NCI-H82 (cell line): ENCODE results near the gene SPTLC2.

Experiments used
- DNase-seq: peaks from one replicate; lab custom pipeline; 2025; lab: John Stamatoyannopoulos, UW

SPTLC2 gene

GRCh38 chr14:77622366-77622961 lies 6.0 kb upstream of the SPTLC2 start:
- no peak for DNase-seq

- no peak for DNase-seq
Observed at GRCh38 chr14:77620222-77620870, 3.9 kb upstream of the SPTLC2 start.

GRCh38 chr14:77618381-77618970 lies 2.0 kb upstream of the SPTLC2 start:
- DNase-seq = no peak

- DNase-seq = no peak
Observed at GRCh38 chr14:77616133-77616453, 344 bp downstream of the SPTLC2 start.

- peak; percentile 26 for DNase-seq
Observed at GRCh38 chr14:77615361-77616132, 890 bp downstream of the SPTLC2 start.

- DNase-seq = no peak
Observed at GRCh38 chr14:77613201-77613600, 3.2 kb downstream of the SPTLC2 start.

GRCh38 chr14:77612011-77612620 lies 4.3 kb downstream of the SPTLC2 start:
- DNase-seq = no peak

GRCh38 chr14:77610553-77610952 lies 5.9 kb downstream of the SPTLC2 start:
- DNase-seq = no peak

GRCh38 chr14:77609922-77610321 lies 6.5 kb downstream of the SPTLC2 start:
- DNase-seq = no peak

- DNase-seq = no peak
Observed at GRCh38 chr14:77607741-77608302, 8.6 kb downstream of the SPTLC2 start.

GRCh38 chr14:77605392-77605972 lies 11.0 kb downstream of the SPTLC2 start:
- DNase-seq = no peak

- DNase-seq = peak; percentile 71
Observed at GRCh38 chr14:77603654-77604255, 12.7 kb downstream of the SPTLC2 start.

- DNase-seq = no peak
Observed at GRCh38 chr14:77603031-77603430, 13.4 kb downstream of the SPTLC2 start.

- no peak for DNase-seq
Observed at GRCh38 chr14:77601846-77602619, 14.4 kb downstream of the SPTLC2 start.

GRCh38 chr14:77599889-77600288 lies 16.5 kb downstream of the SPTLC2 start:
- DNase-seq = no peak

GRCh38 chr14:77598366-77599070 lies 17.9 kb downstream of the SPTLC2 start:
- DNase-seq = no peak

GRCh38 chr14:77593501-77593961 lies 22.9 kb downstream of the SPTLC2 start:
- DNase-seq = no peak

GRCh38 chr14:77590845-77591485 lies 25.5 kb downstream of the SPTLC2 start:
- no peak for DNase-seq

GRCh38 chr14:77589099-77589498 lies 27.3 kb downstream of the SPTLC2 start:
- no peak for DNase-seq
